ENCODE measurements around the gene FCER2.

The FCER2 gene

DNA sequence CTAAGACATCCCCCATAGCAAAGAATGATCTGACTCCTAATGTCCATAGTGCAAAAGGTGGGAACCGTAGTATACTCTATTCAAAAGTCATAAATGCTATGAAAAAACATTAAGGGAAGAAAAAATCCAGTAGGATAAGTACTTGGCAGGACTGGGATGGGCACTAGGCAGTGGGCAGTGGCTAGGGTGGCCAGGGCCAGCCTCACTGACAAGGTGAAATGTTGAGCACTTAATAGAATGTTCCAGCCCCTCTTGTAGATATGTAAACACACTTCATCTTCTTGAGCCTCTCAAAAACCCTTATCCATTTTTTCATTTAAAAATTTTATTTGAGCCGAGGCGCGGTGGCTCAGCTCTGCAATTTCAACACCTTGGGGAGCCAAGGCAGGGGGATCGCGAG, 31.4 kb upstream of the FCER2 start:
- DNase-seq (ENCODE audit: low read depth, low spot score), result no peak

DNA sequence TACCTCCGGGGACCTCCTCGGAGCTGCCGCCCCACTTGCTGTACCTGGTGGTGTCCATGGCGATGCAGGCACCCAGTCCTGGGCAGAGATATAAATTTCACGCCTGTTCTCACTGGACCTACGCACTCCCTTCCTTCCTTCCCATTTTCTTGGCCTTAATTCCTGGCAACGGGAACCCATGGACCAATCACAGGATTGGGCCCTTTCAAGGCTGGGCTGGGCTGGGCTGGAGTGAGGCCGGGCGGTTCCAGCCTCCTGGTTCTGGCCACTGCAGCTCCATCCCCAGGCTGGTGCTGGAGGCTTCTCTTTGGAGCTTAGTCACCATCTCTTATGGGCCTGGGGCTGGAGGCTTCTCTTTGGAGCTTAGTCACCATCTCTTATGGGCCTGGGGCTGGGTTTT, 30.1 kb upstream of the FCER2 start, which contains the start of gene CLEC4G:
CLEC4G (minus strand) TSS at position 66 of the 400 bp plus-strand sequence; CDS start at position 58, 8 bp downstream.
- DNase-seq (ENCODE audit: low read depth, low spot score), result peak; percentile 14

DNA sequence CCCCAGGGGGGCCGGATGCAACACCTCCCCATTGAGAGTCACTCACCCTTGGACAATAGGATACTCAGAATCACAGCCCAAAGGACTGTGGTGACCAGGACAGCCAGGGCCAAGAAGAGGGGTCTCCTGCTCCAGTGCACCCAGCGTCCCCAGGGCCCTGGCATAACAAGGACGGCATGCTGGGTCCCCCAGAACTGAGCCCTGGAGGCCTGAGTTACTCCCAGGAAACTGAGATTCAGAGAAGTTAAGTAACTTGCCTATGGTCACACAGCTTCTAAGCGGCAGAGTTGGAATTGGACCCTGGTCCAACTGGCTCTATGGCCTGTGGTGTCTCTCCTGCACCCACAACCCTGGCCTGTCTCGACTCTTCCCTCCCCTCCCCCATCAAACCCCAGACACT, 29.7 kb upstream of the FCER2 start:
- DNase-seq (ENCODE audit: low read depth, low spot score), result no peak

GRCh38 chr19:7731218-7731595, 29.3 kb upstream of the FCER2 start:
- DNase-seq (ENCODE audit: low read depth, low spot score), result no peak

DNA sequence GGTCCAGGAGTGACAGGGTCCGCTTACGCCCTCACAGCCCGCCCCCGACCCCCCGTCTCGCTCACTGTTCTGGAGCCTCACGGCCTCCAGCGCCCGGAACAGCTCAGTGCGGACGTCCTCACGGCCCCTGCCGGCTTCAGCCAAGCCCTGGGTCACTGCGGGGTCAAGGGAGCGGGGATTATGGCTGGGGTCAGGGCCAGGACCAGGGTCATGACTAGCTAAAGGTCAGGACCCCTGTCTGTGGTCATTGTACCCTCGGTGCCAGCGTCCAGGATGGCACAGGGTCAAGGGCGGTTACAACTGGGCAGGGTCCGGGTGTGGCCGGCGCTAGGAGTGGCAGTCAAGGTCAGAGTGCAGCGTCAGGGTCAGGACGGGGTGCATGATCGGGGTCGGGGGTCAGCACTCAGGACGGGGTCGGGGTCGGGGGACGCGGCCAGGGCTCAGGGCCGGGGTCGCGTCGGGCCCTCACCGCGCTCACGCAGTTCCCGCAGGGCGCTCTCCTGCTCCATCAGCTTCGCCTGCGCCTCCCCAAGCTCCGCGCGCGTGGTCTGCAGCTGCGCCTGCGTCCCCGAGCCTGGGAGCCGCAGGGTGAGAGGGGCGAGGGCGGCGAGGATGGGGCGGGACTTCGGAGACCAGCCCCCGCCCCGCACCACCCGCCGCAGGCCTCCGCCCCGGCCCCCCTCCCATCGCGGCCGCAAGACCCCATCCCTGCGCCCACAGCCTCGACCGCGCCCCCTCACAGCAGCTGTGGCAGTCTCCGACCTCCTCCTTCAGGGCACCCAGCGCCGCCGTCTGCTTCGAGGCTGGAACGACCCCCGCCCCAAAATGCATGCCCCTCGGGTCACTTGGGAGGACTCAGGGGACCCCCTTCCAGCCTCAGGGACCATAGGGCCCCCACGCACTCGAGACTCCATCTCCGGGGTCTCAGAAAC, 28.6 kb upstream of the FCER2 start:
- no peak for DNase-seq (ENCODE audit: low read depth, low spot score)

DNA sequence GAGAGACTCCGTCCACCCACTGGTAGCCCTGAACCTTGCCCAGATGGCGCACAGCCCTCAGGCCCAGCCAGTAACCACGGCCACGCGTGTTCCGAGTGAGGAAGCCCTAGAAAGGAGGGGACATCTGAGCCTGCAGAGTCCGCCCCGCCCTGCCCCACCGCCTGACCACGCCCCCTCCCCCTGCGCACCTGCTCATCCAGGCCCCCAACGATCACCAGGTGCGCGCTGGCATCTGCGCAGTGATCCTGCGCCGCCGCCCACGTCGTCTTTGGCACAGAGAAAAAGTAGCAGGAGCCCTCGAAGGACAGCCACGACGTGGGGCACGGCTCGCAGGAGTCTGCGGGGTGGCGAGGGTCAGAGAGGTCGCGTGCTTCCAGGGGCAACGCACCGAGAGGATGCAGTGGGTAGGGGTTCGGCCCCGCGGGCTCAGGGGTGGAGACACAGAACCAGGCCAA, 27.9 kb upstream of the FCER2 start:
- DNase-seq (ENCODE audit: low read depth, low spot score), result no peak

DNA sequence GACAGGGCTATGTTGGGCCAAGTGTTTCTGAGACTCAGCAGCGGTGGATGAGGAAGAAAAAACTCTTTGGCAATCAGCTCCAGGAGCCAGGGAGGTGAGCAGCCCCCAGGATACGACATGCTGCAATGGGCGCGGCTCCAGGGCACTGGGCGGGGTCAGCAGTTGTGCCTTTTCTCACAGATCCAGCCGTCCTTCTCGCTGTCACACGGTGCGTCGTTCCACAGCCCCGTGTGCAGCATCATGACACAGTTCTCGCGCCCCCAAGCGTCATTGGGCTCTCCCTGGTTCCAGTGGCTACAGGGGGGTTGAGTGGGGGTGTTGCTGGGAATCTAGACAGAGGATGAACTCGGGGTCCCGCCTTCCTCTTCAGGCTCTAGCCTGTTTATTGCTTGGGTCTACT, 27.3 kb upstream of the FCER2 start:
- DNase-seq (ENCODE audit: low read depth, low spot score), result peak; percentile 9

GRCh38 chr19:7725791-7726190, 23.9 kb upstream of the FCER2 start:
- DNase-seq (ENCODE audit: low read depth, low spot score), result no peak

DNA sequence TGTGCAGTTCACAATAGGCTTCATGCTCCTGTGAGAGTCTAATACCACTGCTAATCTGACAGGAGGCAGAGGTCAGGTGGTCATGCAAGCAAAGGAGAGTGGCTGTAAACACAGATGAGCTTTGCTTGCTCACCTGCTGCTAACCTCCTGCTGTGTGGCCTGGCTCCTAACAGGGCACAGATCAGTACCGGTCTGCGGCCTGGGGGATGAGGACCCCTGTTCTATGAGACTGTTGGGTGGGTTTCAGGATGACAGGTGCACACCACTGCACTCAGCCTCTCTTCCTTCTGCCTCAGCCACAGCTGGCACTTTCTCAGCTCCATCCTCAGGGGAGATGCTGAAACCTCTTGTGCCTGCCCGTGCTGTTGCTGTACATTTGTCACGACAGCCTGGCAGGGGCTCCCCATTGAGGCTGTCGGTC, 20.3 kb upstream of the FCER2 start:
- DNase-seq (ENCODE audit: low read depth, low spot score), result no peak

GRCh38 chr19:7720351-7720750, 18.4 kb upstream of the FCER2 start:
- DNase-seq (ENCODE audit: low read depth, low spot score), result peak; percentile 76

GRCh38 chr19:7718668-7719067, 16.7 kb upstream of the FCER2 start:
- no peak for DNase-seq (ENCODE audit: low read depth, low spot score)

- DNase-seq (ENCODE audit: low read depth, low spot score), result no peak
Observed at GRCh38 chr19:7716762-7717161, 14.8 kb upstream of the FCER2 start.

DNA sequence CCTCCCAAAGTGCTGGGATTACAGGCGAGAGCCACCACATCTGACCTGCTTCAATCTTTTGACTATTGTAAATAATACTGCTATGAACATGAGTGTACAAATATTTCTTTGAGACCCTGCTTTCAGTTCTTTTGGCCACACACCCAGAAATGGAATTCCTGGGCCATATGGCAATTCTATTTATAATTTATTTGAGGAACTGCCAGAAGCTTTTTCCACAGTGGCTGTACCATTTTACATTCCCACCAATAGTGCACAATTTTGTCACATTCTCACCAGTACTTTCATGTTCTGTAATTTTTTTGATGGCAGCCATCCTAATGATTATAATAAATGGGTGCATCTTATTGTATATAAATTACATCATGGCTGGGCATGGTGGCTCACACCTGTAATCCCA, 13.7 kb upstream of the FCER2 start:
- no peak for DNase-seq (ENCODE audit: low read depth, low spot score)

DNA sequence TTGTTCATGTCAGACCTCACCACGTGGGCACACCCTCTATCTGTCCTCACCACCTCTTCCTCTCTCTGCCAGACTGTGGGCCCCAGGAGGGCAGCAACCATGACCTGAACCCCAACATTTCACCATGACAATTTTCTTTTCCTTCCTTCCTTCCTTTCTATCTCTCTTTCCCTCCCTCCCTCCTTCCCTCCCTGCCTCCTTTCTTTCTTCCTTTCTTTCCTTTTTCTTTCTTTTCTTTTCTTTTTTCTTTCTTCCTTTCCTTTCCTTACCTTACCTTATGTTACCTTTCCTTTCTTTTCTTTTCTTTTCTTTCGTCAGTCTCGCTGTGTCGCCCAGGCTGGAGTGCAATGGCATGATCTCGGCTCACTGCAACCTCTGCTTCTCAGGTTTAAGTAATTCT, 8.7 kb upstream of the FCER2 start:
- no peak for DNase-seq (ENCODE audit: low read depth, low spot score)

GRCh38 chr19:7709932-7710460, 8.1 kb upstream of the FCER2 start:
- no peak for DNase-seq (ENCODE audit: low read depth, low spot score)

DNA sequence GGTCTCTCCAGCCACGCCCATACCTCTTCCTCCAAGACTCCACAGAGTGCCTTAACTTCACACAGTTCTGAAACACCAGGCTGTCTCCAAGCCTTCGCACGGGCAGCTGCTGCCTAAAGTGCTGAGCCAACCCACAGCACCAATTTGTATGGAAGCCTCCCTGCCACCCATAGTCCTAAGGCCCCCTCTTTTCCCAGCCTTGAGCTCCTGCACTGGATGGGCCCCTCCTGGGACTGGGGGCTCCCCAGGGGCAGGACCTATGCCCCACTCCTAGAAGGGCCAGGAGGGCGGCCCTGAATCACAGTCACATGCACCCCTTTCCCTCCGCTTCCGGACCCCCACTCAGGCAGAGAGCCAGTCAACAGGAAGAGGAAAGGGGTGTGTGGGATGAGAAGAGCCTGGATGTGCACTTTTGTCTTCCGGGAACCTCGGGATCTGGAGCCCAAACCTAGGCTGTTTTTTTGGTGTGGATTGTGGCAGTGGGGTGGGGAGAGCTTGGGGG, 5.1 kb upstream of the FCER2 start:
- no peak for DNase-seq (ENCODE audit: low read depth, low spot score)

DNA sequence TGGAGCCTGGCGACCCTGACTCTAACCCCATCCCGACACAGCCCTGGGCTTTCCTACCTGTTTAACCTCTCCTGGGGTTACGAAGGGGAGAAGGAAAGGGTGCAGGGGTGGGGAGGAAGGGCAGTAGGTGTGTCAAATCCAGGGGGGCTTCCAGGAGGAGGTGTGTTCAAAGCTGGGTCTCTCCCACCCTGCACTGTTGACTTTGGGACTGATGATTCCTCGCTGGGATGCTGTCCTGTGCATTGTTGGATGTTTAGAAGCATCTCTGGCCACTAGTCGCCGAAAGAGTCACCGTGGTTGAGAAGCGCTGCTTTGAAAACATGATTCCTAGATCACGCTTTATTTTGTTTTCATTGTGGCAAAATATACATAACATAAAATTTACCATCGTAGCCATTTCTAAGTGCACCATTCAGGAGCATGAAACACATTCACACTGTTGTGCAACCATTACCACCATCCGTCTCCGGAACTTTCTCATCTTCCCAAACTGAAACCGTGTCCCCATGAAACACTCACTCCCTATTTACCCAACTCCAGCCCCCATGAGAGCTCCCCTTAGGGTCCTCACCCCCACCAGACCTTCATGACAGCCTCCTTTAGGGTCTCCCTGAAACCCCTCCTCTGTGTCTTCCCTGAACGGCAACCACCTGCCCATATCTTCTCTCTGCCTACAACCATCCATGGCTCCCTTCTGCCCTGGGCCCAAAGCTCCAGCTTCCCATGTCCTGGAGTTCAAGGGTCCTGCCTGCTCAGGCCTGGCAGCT, 4.4 kb upstream of the FCER2 start:
- DNase-seq (ENCODE audit: low read depth, low spot score), result no peak

GRCh38 chr19:7705387-7706187, 3.7 kb upstream of the FCER2 start:
- DNase-seq (ENCODE audit: low read depth, low spot score), result no peak

- DNase-seq (ENCODE audit: low read depth, low spot score), result no peak
Observed at GRCh38 chr19:7704280-7705060, 2.5 kb upstream of the FCER2 start.

DNA sequence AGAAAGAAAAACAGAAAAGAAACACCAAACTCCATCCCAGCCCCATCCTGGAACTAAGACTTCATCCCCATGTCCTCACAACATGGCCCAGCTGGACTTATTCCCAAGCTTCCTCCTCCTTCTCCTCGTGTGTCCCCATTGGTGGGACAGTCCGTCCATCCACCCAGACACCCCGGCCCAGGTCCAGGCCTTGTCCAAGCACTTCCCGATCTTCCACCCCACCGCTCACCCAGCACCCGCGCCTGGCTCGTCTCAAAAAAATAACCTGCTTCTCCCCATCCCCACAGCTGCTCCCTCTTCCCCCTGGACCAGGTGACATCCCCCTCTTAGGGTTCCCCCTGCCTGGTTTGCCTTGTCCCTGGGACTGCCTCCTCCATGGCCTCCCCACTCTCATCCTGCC, 1.4 kb upstream of the FCER2 start:
- DNase-seq (ENCODE audit: low read depth, low spot score), result no peak
